WERI-Rb-1 (cell line): Measurements from ENCODE around the gene CCL15.

Source experiments
- DNase-seq: peaks from one replicate; pipeline ENCODE4 v3.0.0-alpha.2; 2020
- H3K27ac ChIP-seq: fragments of 250-450 bp; sonication (Bioruptor Pico); 2 replicates; pipeline ENCODE4 v1.5.1; 2020; ENCODE audit warnings: mild to moderate bottlenecking, moderate library complexity
- H3K27me3 ChIP-seq: fragments of 250-450 bp; sonication (Bioruptor Pico); 2 replicates; pipeline ENCODE4 v1.5.1; 2021; ENCODE audit warnings: mild to moderate bottlenecking, low read depth, moderate library complexity; ENCODE audit not compliant: insufficient read depth, severe bottlenecking
- H3K36me3 ChIP-seq: fragments of 250-450 bp; sonication (Bioruptor Pico); 2 replicates; pipeline ENCODE4 v1.5.1; 2020; ENCODE audit warnings: mild to moderate bottlenecking, moderate library complexity
- H3K4me3 ChIP-seq: 2 replicates; pipeline ENCODE4 v1.5.1; 2011; ENCODE audit warnings: low read depth, mild to moderate bottlenecking, control low read depth, low read length
- H3K9me3 ChIP-seq: fragments of 250-450 bp; sonication (Bioruptor Pico); 2 replicates; pipeline ENCODE4 v1.5.1; 2021; ENCODE audit warnings: mild to moderate bottlenecking, moderate library complexity; ENCODE audit not compliant: severe bottlenecking
- CTCF ChIP-seq: IDR thresholded peaks from 2 replicates; pipeline ENCODE4 v1.5.1; 2011; ENCODE audit warnings: low read depth, mild to moderate bottlenecking, control low read depth, inconsistent platforms, low read length

Gene CCL15

GRCh38 chr17:35963663-35964062, 37.7 kb downstream of the CCL15 start:
- TF ChIP-seq CTCF = no peak
- no peak overlapping the region for H3K27ac ChIP-seq
- no peaks in the 10 kb centered on the region for H3K9me3 ChIP-seq
- H3K36me3 ChIP-seq = no peaks in the 10 kb centered on the region
- H3K4me3 ChIP-seq = no peak overlapping the region
- no peaks in the 10 kb centered on the region for H3K27me3 ChIP-seq
- no peak for DNase-seq

GRCh38 chr17:35953720-35954119, 47.6 kb downstream of the CCL15 start:
- no peak overlapping the region for H3K27ac ChIP-seq
- H3K4me3 ChIP-seq = no peak overlapping the region
- no peak for TF ChIP-seq CTCF
- no peak for DNase-seq
- H3K27me3 ChIP-seq = no peaks in the 10 kb centered on the region
- H3K9me3 ChIP-seq = no peaks in the 10 kb centered on the region
- no peaks in the 10 kb centered on the region for H3K36me3 ChIP-seq

- no peak overlapping the region for H3K4me3 ChIP-seq
- H3K9me3 ChIP-seq = no peaks in the 10 kb centered on the region
- H3K27ac ChIP-seq = no peak overlapping the region
- TF ChIP-seq CTCF = no peak
- no peaks in the 10 kb centered on the region for H3K36me3 ChIP-seq
- H3K27me3 ChIP-seq = no peaks in the 10 kb centered on the region
- DNase-seq = no peak
These were observed 52.0 kb downstream of the CCL15 start for GRCh38 chr17:35949401-35949800.

- Histone ChIP-seq H3K27ac (no peak overlapping the region), H3K27me3 (no peaks in the 10 kb centered on the region), H3K4me3 (no peak overlapping the region), H3K36me3 (no peaks in the 10 kb centered on the region), H3K9me3 (no peaks in the 10 kb centered on the region)
- TF ChIP-seq CTCF = no peak
- DNase-seq = no peak
These were observed 53.3 kb downstream of the CCL15 start for GRCh38 chr17:35948092-35948491.
